HL-60 (cell line): ENCODE results near the gene MPV17L2.

Experiments
- DNase-seq, 2 experiments: peaks; one replicate each; pipeline ENCODE4 v3.0.0-alpha.2; 2010 to 2020; ENCODE audit warnings: low read depth in 1 of 2, low spot score in 1 of 2
- H3K27ac ChIP-seq: fragments of 250-450 bp; sonication (Bioruptor Pico); replicated peaks from 2 replicates; pipeline ENCODE4 v1.5.1; 2020; ENCODE audit warnings: mild to moderate bottlenecking, moderate library complexity
- H3K27me3 ChIP-seq: fragments of 250-450 bp; sonication (Bioruptor Pico); 2 replicates; pipeline ENCODE4 v1.5.1; 2021; ENCODE audit warnings: mild to moderate bottlenecking, moderate library complexity; ENCODE audit not compliant: insufficient read depth, poor library complexity, severe bottlenecking
- H3K4me3 ChIP-seq: replicated peaks from 2 replicates; pipeline ENCODE4 v1.5.1; 2011; ENCODE audit warnings: mild to moderate bottlenecking, control low read depth, low read length; ENCODE audit not compliant: insufficient read depth
- CTCF ChIP-seq: IDR thresholded peaks from one replicate; pipeline ENCODE4 v1.5.1; 2011; ENCODE audit warnings: low read length, control low read depth, inconsistent platforms; ENCODE audit not compliant: insufficient read depth
- GABPA ChIP-seq: IDR thresholded peaks from 2 replicates; pipeline ENCODE4 v1.6.1; 2012; ENCODE audit warnings: low read depth
- POLR2AphosphoS5 ChIP-seq: IDR thresholded peaks from 2 replicates; pipeline ENCODE4 v1.6.1; 2012; ENCODE audit warnings: low read depth
- REST ChIP-seq: IDR thresholded peaks from 2 replicates; pipeline ENCODE4 v1.6.1; 2012; ENCODE audit warnings: low read depth; ENCODE audit not compliant: insufficient replicate concordance
- SPI1 ChIP-seq: IDR thresholded peaks from 2 replicates; pipeline ENCODE4 v1.6.1; 2012; ENCODE audit warnings: low read depth, mild to moderate bottlenecking, borderline replicate concordance

The MPV17L2 gene

GRCh38 chr19:18176367-18177310, 16.4 kb upstream of the MPV17L2 start:
- Histone ChIP-seq H3K4me3 (no peak overlapping the region), H3K27me3 (no peaks in the 10 kb centered on the region), H3K27ac (no peak overlapping the region)
- TF ChIP-seq SPI1 (no peak), POLR2AphosphoS5 (no peak), CTCF (no peak), REST (no peak), GABPA (no peak)
- no peak for DNase-seq

- peak in 1 of 2 experiments; percentile 49 for DNase-seq
- Histone ChIP-seq H3K4me3 (no peak overlapping the region), H3K27me3 (no peaks in the 10 kb centered on the region), H3K27ac (peak overlapping the region; percentile 81)
- no peak for TF ChIP-seq SPI1
- TF ChIP-seq GABPA = no peak
- TF ChIP-seq REST = no peak
- TF ChIP-seq POLR2AphosphoS5 = no peak
- no peak for TF ChIP-seq CTCF
Observed at GRCh38 chr19:18179957-18180356, 13.1 kb upstream of the MPV17L2 start.

GRCh38 chr19:18183529-18183928, 9.5 kb upstream of the MPV17L2 start:
- Histone ChIP-seq H3K27ac (no peak overlapping the region), H3K27me3 (no peaks in the 10 kb centered on the region), H3K4me3 (no peak overlapping the region)
- TF ChIP-seq SPI1 (no peak), CTCF (no peak), GABPA (no peak), POLR2AphosphoS5 (no peak), REST (no peak)
- DNase-seq = no peak
